K562 (cell line): ENCODE measurements around the gene CD84. TPM values are rescaled to one million over a fixed set of nuclear protein-coding genes. Genes with fewer than 3 reads are reported as not detected.

Experiments
- ATAC-seq: fragments of 200-7000 bp; cut with Tn5 transposase; 3 replicates; pipeline ENCODE4 v1.9.1; 2020; ENCODE audit warnings: moderate library complexity
- BruUV-seq: library from RNA; stranded (reverse); fragments of 400-500 nt; replicated peaks from 2 replicates; lab custom pipeline; 2021; lab: Mats Ljungman, UMichigan
- CTCF ChIA-PET: fragments of 300-600 bp; formaldehyde crosslinking; extraction: SDS; loops from one replicate; lab custom pipeline; 2021; ENCODE audit warnings: low intra/inter-chr PET ratio; lab: Yijun Ruan, JAX
- POLR2A ChIA-PET: fragments of 300-600, 350-650 bp; sonication (Branson Sonifier 250); formaldehyde crosslinking; extraction: SDS; loops from one replicate; lab custom pipeline; 2021; ENCODE audit warnings: antibody characterized with exemption, inconsistent platforms; lab: Yijun Ruan, JAX
- DNase-seq, 4 experiments: peaks; one replicate each; pipeline versions ENCODE4 v3.0.0 to v3.0.0-alpha.2; 2011 to 2018; ENCODE audit warnings: low spot score in 3 of 4, mixed read lengths in 3 of 4; ENCODE audit errors: extremely low read depth in 1 of 4
- FAIRE-seq: peaks from 2 replicates; lab custom pipeline; 2011; peaks lifted over from hg19 to GRCh38; lab: Jason Lieb, UNC
- H2AFZ ChIP-seq: 2 replicates; pipeline ENCODE4 v1.6.0; 2011; ENCODE audit warnings: low read depth, low read length, control low read depth, inconsistent platforms
- H3K27ac ChIP-seq: fragments of 200-600 bp; 3 replicates; pipeline ENCODE4 v1.8.0; 2011; ENCODE audit warnings: low read depth, mild to moderate bottlenecking, control low read depth, inconsistent platforms, low read length, moderate library complexity, mixed read lengths; ENCODE audit errors: extremely low read depth
- H3K27me3 ChIP-seq, 2 experiments: fragments of 300-600 bp in 1 of 2; 2 replicates in 1 of 2; 3 replicates in 1 of 2; pipeline versions ENCODE4 v1.6.0 to v1.8.0; 2011; ENCODE audit warnings: inconsistent platforms in 2 of 2, low read length in 2 of 2, mild to moderate bottlenecking in 1 of 2, mixed read lengths in 1 of 2, moderate library complexity in 1 of 2; ENCODE audit not compliant: control insufficient read depth in 2 of 2, insufficient read depth in 2 of 2
- H3K36me3 ChIP-seq: fragments of 300-600 bp; 3 replicates; pipeline ENCODE4 v1.8.0; 2011; ENCODE audit warnings: mild to moderate bottlenecking, low read length, inconsistent platforms; ENCODE audit not compliant: control insufficient read depth, insufficient read depth
- H3K4me1 ChIP-seq, 2 experiments: fragments of 200-600 bp in 1 of 2; replicated peaks in 1 of 2; 2 replicates in 1 of 2; 3 replicates in 1 of 2; pipeline versions ENCODE4 v1.5.1 to v1.8.0; 2011; ENCODE audit warnings: inconsistent platforms in 2 of 2, low read length in 2 of 2, mild to moderate bottlenecking in 1 of 2, mixed read lengths in 1 of 2, moderate library complexity in 1 of 2; ENCODE audit not compliant: control insufficient read depth in 2 of 2, insufficient read depth in 2 of 2
- H3K4me2 ChIP-seq: 2 replicates; pipeline ENCODE4 v1.6.1; 2011; ENCODE audit warnings: low read length, control low read depth, inconsistent platforms, mixed read lengths; ENCODE audit not compliant: insufficient read depth
- H3K4me3 ChIP-seq: fragments of 200-600 bp; sonication (generic), shearing (Covaris generic); 2 replicates; pipeline ENCODE4 v1.5.1; 2016; ENCODE audit warnings: control low read depth, inconsistent platforms
- H3K79me2 ChIP-seq: fragments of 200-600 bp; 3 replicates; pipeline ENCODE4 v1.8.0; 2011; ENCODE audit warnings: low read length, inconsistent platforms; ENCODE audit not compliant: control insufficient read depth, insufficient read depth
- H3K9ac ChIP-seq, 2 experiments: 2 replicates each; pipeline versions ENCODE4 v1.6.0 to v1.6.1; 2011; ENCODE audit warnings: low read depth in 2 of 2, low read length in 2 of 2, control low read depth in 1 of 2, inconsistent platforms in 1 of 2, mild to moderate bottlenecking in 1 of 2, mixed read lengths in 1 of 2; ENCODE audit not compliant: insufficient read depth in 1 of 2
- H3K9me1 ChIP-seq: one replicate; pipeline ENCODE4 v1.6.0; 2011; ENCODE audit warnings: inconsistent platforms, mild to moderate bottlenecking, low read length, moderate library complexity; ENCODE audit not compliant: control insufficient read depth, insufficient read depth
- H3K9me3 ChIP-seq: replicated peaks from 2 replicates; pipeline ENCODE4 v1.5.1; 2011; ENCODE audit warnings: low read depth, low read length, inconsistent platforms; ENCODE audit not compliant: control insufficient read depth, insufficient read depth
- H4K20me1 ChIP-seq: replicated peaks from 2 replicates; pipeline ENCODE4 v1.6.1; 2011; ENCODE audit warnings: low read length, inconsistent platforms, mixed read lengths; ENCODE audit not compliant: control insufficient read depth, insufficient read depth
- CC2D1A ChIP-seq: fragments of 450-650 bp; IDR thresholded peaks from 2 replicates; pipeline ENCODE4 v1.6.1; 2017; ENCODE audit warnings: mild to moderate bottlenecking
- DMBX1 ChIP-seq: fragments of 250-450 bp; sonication (Bioruptor Pico); IDR thresholded peaks from 2 replicates; pipeline ENCODE4 v1.8.0; 2022; ENCODE audit warnings: inconsistent platforms, mild to moderate bottlenecking, moderate library complexity, borderline replicate concordance
- ZNF398 ChIP-seq: fragments of 250-450 bp; sonication (Bioruptor Pico); IDR thresholded peaks from 2 replicates; pipeline ENCODE4 v1.8.0; 2021; ENCODE audit warnings: moderate library complexity, mild to moderate bottlenecking, inconsistent platforms
- WGBS: fragments of 100-300 bp; shearing (Covaris generic); methylation state at CpG from one replicate; pipeline ENCODE4 v1.1.6; 2016; ENCODE audit warnings: low coverage, mixed read lengths; ENCODE audit not compliant: insufficient coverage; ENCODE audit errors: missing lambda C conversion rate; 5-methylcytosine and 5-hydroxymethylcytosine counted together
- in situ Hi-C: fragments of 300-500 bp; cut with MboI; formaldehyde crosslinking; loops from 4 replicates; pipeline ENCODE4 v1.15.0; 2018; ENCODE audit warnings: inconsistent platforms, mixed read lengths
- intact Hi-C: fragments of 100-400 bp; cut with micrococcal nuclease; formaldehyde crosslinking; loops from 2 replicates; pipeline ENCODE4 v1.14.2; 2022
- polyA plus RNA-seq, 8 experiments: library from polyadenylated mRNA; depleted of rRNA in 4 of 8; stranded (reverse) in 5 of 8; unstranded in 3 of 8; fragments of >200 nt; fragmentation: Nextera tagmentation in 2 of 8; fragmentation: Illumina TruSeq in 1 of 8; extraction: Ambion mirVana in 2 of 8; extraction: Trizol in 1 of 8; gene quantifications; 2 replicates each; pipeline versions ENCODE4 v1.2.1 to v1.2.3, GENCODE V29; 2011 to 2014; ENCODE audit warnings: inconsistent platforms in 1 of 8, missing spikeins in 1 of 8
- total RNA-seq, 7 experiments: library from RNA; depleted of rRNA in 6 of 7; stranded (reverse); fragments of >200 nt in 6 of 7; fragmentation: Illumina TruSeq in 2 of 7; extraction: Trizol in 2 of 7; gene quantifications; 2 replicates each; pipeline versions ENCODE4 v1.2.1 to v1.2.3, GENCODE V29; 2011 to 2021; ENCODE audit warnings: low replicate concordance in 1 of 7
- TF ChIP-seq, protein P1 (sequence below): fragments of 450-650 bp; formaldehyde crosslinking; IDR thresholded peaks from 2 replicates; pipeline ENCODE4 v1.4.0; 2022; ENCODE audit warnings: missing genetic modification characterization
- TF ChIP-seq, protein P2 (sequence below): fragments of 450-650 bp; IDR thresholded peaks from 2 replicates; pipeline ENCODE4 v1.6.1; 2016; ENCODE audit warnings: mild to moderate bottlenecking, moderate library complexity

CD84 gene
- total and polyA plus RNA-seq, 9 of the 15 experiments (the other 6 are each of a cell fraction or from before 2014, with no cell fraction given): 0.82 to 6.8 (median 2.0) TPM

GRCh38 chr1:160575112-160575664 lies 4.1 kb downstream of the CD84 start:
- POLR2A ChIA-PET: interaction anchor here (0.7 kb wide), 1 partner anchor 8 kb away, joined by 3 read pairs; no protein-coding TSS in a partner anchor
- Histone ChIP-seq H3K9ac (no peak overlapping the region), H3K4me3 (no peak overlapping the region), H3K4me1 (peaks cover 0 to 54% of the 10 kb centered on the region in 2 experiments; a peak in 4 of 5 replicates), H3K27ac (peak overlapping the region; percentile 21; the same call in 2 of the 3 replicates), H3K4me2 (0 out of 2 replicates have a peak overlapping the region, but pooled peaks have one; percentile 15), H4K20me1 (no peaks in the 10 kb centered on the region), H3K9me1 (no peaks in the 10 kb centered on the region), H3K79me2 (no peaks in the 10 kb centered on the region), H3K9me3 (no peaks in the 10 kb centered on the region), H2AFZ (peak overlapping the region; percentile 78), H3K27me3 (no peaks in the 10 kb centered on the region), H3K36me3 (no peaks in the 10 kb centered on the region)
- in situ Hi-C loops: no loop called here
- peak in 2 of 4 experiments; percentile 30 to 47 for DNase-seq
- 43% methylated on average over 5 of the region's 5 CpGs for WGBS
- ATAC-seq: peak; percentile 58
- intact Hi-C loops: no loop called here
- CTCF ChIA-PET: no interaction called here
- no TSS peak for BruUV-seq
- FAIRE-seq: peak; percentile 57
- TF ChIP-seq DMBX1 (CRISPR knock-in tag) (peak; percentile 31; the same call in 1 of the 2 replicates), ZNF398 (CRISPR knock-in tag) (no peak), CC2D1A (no peak)
- TF ChIP-seq, protein P1, sequence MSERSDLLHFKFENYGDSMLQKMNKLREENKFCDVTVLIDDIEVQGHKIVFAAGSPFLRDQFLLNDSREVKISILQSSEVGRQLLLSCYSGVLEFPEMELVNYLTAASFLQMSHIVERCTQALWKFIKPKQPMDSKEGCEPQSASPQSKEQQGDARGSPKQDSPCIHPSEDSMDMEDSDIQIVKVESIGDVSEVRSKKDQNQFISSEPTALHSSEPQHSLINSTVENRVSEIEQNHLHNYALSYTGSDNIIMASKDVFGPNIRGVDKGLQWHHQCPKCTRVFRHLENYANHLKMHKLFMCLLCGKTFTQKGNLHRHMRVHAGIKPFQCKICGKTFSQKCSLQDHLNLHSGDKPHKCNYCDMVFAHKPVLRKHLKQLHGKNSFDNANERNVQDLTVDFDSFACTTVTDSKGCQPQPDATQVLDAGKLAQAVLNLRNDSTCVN: no peak
- TF ChIP-seq, protein P2, sequence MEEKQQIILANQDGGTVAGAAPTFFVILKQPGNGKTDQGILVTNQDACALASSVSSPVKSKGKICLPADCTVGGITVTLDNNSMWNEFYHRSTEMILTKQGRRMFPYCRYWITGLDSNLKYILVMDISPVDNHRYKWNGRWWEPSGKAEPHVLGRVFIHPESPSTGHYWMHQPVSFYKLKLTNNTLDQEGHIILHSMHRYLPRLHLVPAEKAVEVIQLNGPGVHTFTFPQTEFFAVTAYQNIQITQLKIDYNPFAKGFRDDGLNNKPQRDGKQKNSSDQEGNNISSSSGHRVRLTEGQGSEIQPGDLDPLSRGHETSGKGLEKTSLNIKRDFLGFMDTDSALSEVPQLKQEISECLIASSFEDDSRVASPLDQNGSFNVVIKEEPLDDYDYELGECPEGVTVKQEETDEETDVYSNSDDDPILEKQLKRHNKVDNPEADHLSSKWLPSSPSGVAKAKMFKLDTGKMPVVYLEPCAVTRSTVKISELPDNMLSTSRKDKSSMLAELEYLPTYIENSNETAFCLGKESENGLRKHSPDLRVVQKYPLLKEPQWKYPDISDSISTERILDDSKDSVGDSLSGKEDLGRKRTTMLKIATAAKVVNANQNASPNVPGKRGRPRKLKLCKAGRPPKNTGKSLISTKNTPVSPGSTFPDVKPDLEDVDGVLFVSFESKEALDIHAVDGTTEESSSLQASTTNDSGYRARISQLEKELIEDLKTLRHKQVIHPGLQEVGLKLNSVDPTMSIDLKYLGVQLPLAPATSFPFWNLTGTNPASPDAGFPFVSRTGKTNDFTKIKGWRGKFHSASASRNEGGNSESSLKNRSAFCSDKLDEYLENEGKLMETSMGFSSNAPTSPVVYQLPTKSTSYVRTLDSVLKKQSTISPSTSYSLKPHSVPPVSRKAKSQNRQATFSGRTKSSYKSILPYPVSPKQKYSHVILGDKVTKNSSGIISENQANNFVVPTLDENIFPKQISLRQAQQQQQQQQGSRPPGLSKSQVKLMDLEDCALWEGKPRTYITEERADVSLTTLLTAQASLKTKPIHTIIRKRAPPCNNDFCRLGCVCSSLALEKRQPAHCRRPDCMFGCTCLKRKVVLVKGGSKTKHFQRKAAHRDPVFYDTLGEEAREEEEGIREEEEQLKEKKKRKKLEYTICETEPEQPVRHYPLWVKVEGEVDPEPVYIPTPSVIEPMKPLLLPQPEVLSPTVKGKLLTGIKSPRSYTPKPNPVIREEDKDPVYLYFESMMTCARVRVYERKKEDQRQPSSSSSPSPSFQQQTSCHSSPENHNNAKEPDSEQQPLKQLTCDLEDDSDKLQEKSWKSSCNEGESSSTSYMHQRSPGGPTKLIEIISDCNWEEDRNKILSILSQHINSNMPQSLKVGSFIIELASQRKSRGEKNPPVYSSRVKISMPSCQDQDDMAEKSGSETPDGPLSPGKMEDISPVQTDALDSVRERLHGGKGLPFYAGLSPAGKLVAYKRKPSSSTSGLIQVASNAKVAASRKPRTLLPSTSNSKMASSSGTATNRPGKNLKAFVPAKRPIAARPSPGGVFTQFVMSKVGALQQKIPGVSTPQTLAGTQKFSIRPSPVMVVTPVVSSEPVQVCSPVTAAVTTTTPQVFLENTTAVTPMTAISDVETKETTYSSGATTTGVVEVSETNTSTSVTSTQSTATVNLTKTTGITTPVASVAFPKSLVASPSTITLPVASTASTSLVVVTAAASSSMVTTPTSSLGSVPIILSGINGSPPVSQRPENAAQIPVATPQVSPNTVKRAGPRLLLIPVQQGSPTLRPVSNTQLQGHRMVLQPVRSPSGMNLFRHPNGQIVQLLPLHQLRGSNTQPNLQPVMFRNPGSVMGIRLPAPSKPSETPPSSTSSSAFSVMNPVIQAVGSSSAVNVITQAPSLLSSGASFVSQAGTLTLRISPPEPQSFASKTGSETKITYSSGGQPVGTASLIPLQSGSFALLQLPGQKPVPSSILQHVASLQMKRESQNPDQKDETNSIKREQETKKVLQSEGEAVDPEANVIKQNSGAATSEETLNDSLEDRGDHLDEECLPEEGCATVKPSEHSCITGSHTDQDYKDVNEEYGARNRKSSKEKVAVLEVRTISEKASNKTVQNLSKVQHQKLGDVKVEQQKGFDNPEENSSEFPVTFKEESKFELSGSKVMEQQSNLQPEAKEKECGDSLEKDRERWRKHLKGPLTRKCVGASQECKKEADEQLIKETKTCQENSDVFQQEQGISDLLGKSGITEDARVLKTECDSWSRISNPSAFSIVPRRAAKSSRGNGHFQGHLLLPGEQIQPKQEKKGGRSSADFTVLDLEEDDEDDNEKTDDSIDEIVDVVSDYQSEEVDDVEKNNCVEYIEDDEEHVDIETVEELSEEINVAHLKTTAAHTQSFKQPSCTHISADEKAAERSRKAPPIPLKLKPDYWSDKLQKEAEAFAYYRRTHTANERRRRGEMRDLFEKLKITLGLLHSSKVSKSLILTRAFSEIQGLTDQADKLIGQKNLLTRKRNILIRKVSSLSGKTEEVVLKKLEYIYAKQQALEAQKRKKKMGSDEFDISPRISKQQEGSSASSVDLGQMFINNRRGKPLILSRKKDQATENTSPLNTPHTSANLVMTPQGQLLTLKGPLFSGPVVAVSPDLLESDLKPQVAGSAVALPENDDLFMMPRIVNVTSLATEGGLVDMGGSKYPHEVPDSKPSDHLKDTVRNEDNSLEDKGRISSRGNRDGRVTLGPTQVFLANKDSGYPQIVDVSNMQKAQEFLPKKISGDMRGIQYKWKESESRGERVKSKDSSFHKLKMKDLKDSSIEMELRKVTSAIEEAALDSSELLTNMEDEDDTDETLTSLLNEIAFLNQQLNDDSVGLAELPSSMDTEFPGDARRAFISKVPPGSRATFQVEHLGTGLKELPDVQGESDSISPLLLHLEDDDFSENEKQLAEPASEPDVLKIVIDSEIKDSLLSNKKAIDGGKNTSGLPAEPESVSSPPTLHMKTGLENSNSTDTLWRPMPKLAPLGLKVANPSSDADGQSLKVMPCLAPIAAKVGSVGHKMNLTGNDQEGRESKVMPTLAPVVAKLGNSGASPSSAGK: 0 out of 2 replicates have a peak, but pooled peaks have one; percentile 18
